Spinal cord (tissue), 10 donors: ENCODE results near the gene PLEKHA3. TPM values are rescaled to one million over a fixed set of nuclear protein-coding genes. Genes with fewer than 3 reads are reported as not detected.

Source experiments
- DNase-seq, 6 donors: peaks; one replicate each; pipeline versions ENCODE4 v3.0.0 to v3.0.0-alpha.2; 2013 to 2015; ENCODE audit warnings: low spot score in 6 of 6, low read depth in 4 of 6
- H3K27ac ChIP-seq: one replicate; pipeline ENCODE4 v1.5.1; 2013; ENCODE audit warnings: low read depth, low read length, control low read depth
- H3K27me3 ChIP-seq: one replicate; pipeline ENCODE4 v1.6.1; 2013; ENCODE audit warnings: low read length; ENCODE audit not compliant: control insufficient read depth, insufficient read depth
- H3K36me3 ChIP-seq: one replicate; pipeline ENCODE4 v1.6.1; 2013; ENCODE audit warnings: low read length; ENCODE audit not compliant: control insufficient read depth, insufficient read depth
- H3K4me1 ChIP-seq: one replicate; pipeline ENCODE4 v1.6.1; 2013; ENCODE audit warnings: low read length; ENCODE audit not compliant: control insufficient read depth, insufficient read depth
- H3K4me3 ChIP-seq: one replicate; pipeline ENCODE4 v1.5.1; 2013; ENCODE audit warnings: low read depth, low read length, control low read depth
- H3K9me3 ChIP-seq: one replicate; pipeline ENCODE4 v1.6.1; 2013; ENCODE audit warnings: low read length; ENCODE audit not compliant: control insufficient read depth, insufficient read depth
- WGBS: methylation state at CpG from one replicate; pipeline ENCODE4 v1.1.5; 2013; ENCODE audit warnings: missing lambda C conversion rate; ENCODE audit not compliant: insufficient coverage; 5-methylcytosine and 5-hydroxymethylcytosine counted together
- polyA plus RNA-seq, 2 donors: library from polyadenylated mRNA; unstranded; fragments of 120-200 nt; gene quantifications; one replicate each; pipeline ENCODE4 v1.2.1, GENCODE V29; 2013; ENCODE audit not compliant: insufficient read length in 2 of 2
- total RNA-seq, 2 donors: library from RNA; depleted of rRNA in 1 of 2; stranded (reverse); fragments of 120-200 nt in 1 of 2; fragments of >200 nt in 1 of 2; gene quantifications; one replicate each; pipeline versions ENCODE4 v1.2.3 to v1.2.4, GENCODE V29; 2013 to 2014
- donor health status: healthy.

Gene PLEKHA3
- total and polyA plus RNA-seq, 4 donors: 13.3 to 34.3 (median 25.0) TPM

GRCh38 chr2:178498137-178498536 is 17.9 kb downstream of the PLEKHA3 start:
- no peak for DNase-seq
- Histone ChIP-seq H3K27ac (no peak overlapping the region), H3K4me1 (no peaks in the 10 kb centered on the region), H3K4me3 (no peak overlapping the region), H3K36me3 (peaks cover 22% of the 10 kb centered on the region), H3K27me3 (no peaks in the 10 kb centered on the region), H3K9me3 (no peaks in the 10 kb centered on the region)

GRCh38 chr2:178499640-178500039 is 19.4 kb downstream of the PLEKHA3 start:
- no peak overlapping the region for H3K27ac ChIP-seq
- peaks cover 15% of the 10 kb centered on the region for H3K36me3 ChIP-seq
- H3K4me1 ChIP-seq: no peaks in the 10 kb centered on the region
- H3K4me3 ChIP-seq: no peak overlapping the region
- no peak for DNase-seq
- H3K27me3 ChIP-seq: no peaks in the 10 kb centered on the region
- no CpG with 5 or more reads among the region's 3 CpGs for WGBS
- no peaks in the 10 kb centered on the region for H3K9me3 ChIP-seq

DNA sequence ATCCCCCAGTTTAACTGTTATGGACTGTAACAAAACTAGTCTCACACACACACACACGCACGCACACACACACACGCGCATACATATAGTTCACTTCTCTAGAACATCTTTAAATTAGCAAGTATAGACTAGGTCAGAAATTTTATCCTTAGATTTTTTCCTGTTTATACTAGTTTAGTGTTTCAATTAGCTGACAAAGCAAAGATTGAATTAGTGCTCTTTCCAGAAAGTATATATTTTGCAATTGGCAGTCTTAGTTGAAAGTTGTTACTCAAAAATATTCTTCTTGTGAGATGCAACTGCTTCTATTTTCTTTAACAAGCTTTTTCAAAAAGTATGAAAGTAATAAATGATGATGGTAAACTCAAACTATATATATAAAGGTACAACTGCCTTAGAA is 22.5 kb downstream of the PLEKHA3 start:
- H3K27me3 ChIP-seq: no peaks in the 10 kb centered on the region
- no peak overlapping the region for H3K4me3 ChIP-seq
- H3K4me1 ChIP-seq: no peaks in the 10 kb centered on the region
- H3K9me3 ChIP-seq: no peaks in the 10 kb centered on the region
- no peak for DNase-seq
- WGBS: no CpG with 5 or more reads among the region's 4 CpGs
- no peak overlapping the region for H3K27ac ChIP-seq
- H3K36me3 ChIP-seq: peaks cover 5% of the 10 kb centered on the region

- H3K27me3 ChIP-seq: no peaks in the 10 kb centered on the region
- H3K4me3 ChIP-seq: no peak overlapping the region
- no peaks in the 10 kb centered on the region for H3K4me1 ChIP-seq
- no peak for DNase-seq
- no peak overlapping the region for H3K27ac ChIP-seq
- WGBS: no CpG with 5 or more reads among the region's 1 CpG
- H3K36me3 ChIP-seq: peaks cover 5% of the 10 kb centered on the region
- H3K9me3 ChIP-seq: no peaks in the 10 kb centered on the region
These were observed 25.8 kb downstream of the PLEKHA3 start for GRCh38 chr2:178506101-178506500.

- peaks cover 6% of the 10 kb centered on the region for H3K36me3 ChIP-seq
- H3K4me3 ChIP-seq: no peak overlapping the region
- no CpG with 5 or more reads among the region's 2 CpGs for WGBS
- H3K9me3 ChIP-seq: no peaks in the 10 kb centered on the region
- no peak overlapping the region for H3K27ac ChIP-seq
- no peaks in the 10 kb centered on the region for H3K4me1 ChIP-seq
- no peak for DNase-seq
- no peaks in the 10 kb centered on the region for H3K27me3 ChIP-seq
These were observed 26.3 kb downstream of the PLEKHA3 start for GRCh38 chr2:178506524-178506923.

- Histone ChIP-seq H3K4me1 (no peaks in the 10 kb centered on the region), H3K9me3 (no peaks in the 10 kb centered on the region), H3K4me3 (no peak overlapping the region), H3K27me3 (no peaks in the 10 kb centered on the region), H3K27ac (no peak overlapping the region), H3K36me3 (peaks cover 7% of the 10 kb centered on the region)
- no peak for DNase-seq
- no CpG with 5 or more reads among the region's 1 CpG for WGBS
These were observed 26.7 kb downstream of the PLEKHA3 start for GRCh38 chr2:178506949-178507348.

GRCh38 chr2:178508646-178509045 is 28.4 kb downstream of the PLEKHA3 start:
- Histone ChIP-seq H3K9me3 (no peaks in the 10 kb centered on the region), H3K4me1 (no peaks in the 10 kb centered on the region), H3K36me3 (peaks cover 2% of the 10 kb centered on the region), H3K4me3 (no peak overlapping the region), H3K27me3 (no peaks in the 10 kb centered on the region), H3K27ac (no peak overlapping the region)
- WGBS: no CpG with 5 or more reads among the region's 2 CpGs
- no peak for DNase-seq

GRCh38 chr2:178510384-178510783 is 30.1 kb downstream of the PLEKHA3 start:
- Histone ChIP-seq H3K4me3 (no peak overlapping the region), H3K9me3 (no peaks in the 10 kb centered on the region), H3K27ac (no peak overlapping the region), H3K36me3 (peaks cover 2% of the 10 kb centered on the region), H3K27me3 (no peaks in the 10 kb centered on the region), H3K4me1 (no peaks in the 10 kb centered on the region)
- no CpG with 5 or more reads among the region's 6 CpGs for WGBS
- no peak for DNase-seq

DNA sequence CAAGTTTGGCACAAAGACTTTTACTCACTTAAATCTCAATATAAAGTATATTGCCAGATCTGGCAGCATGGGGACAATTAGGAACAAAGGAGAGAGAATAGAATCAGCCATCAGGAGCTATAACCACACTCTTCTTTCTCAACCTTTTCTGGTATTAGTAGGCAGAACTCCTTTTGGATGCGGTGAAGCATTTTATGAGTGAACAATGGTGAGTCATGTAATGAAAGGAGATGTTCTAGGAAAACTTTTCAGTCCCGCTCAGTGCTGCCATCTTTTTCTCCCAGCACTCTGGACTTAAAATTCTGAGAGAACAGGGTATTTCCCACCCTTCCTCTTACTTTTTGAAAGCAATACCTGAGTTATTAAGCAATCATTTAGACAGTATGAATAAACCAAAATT is 32.2 kb downstream of the PLEKHA3 start:
- no CpG with 5 or more reads among the region's 2 CpGs for WGBS
- peak in 2 of 6 donors; percentile 9 to 17 for DNase-seq
- Histone ChIP-seq H3K4me3 (no peak overlapping the region), H3K9me3 (no peaks in the 10 kb centered on the region), H3K27me3 (no peaks in the 10 kb centered on the region), H3K36me3 (peaks cover 2% of the 10 kb centered on the region), H3K27ac (no peak overlapping the region), H3K4me1 (no peaks in the 10 kb centered on the region)

DNA sequence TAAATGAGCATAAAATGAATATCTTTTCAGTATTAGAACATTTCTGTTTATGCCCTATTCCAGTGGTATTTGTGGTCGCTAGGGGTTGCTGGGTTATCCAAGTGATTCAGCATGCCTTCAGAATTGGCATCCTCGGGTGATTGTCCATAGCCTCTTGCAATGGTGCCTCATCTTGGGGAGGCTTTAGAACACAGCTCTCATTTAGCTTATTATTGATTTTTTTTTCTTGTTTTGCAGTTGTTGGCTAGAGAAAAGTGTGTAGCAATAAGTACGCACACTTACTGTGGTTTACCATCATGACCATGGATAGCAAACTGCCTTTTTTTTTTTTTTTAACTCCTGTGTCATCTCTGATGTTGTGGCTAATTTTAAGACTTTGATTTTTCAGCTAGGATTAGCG is 33.6 kb downstream of the PLEKHA3 start:
- Histone ChIP-seq H3K9me3 (no peaks in the 10 kb centered on the region), H3K4me3 (no peak overlapping the region), H3K4me1 (no peaks in the 10 kb centered on the region), H3K36me3 (peaks cover 8% of the 10 kb centered on the region), H3K27ac (no peak overlapping the region), H3K27me3 (no peaks in the 10 kb centered on the region)
- 100% methylated on average over 2 of the region's 4 CpGs for WGBS
- DNase-seq: no peak
